Astrocyte of the cerebellum (primary cell): ENCODE results near the gene TMPRSS6.

Experiments
- DNase-seq: peaks from one replicate; pipeline ENCODE4 v3.0.0-alpha.2; 2011; ENCODE audit warnings: low read depth
- H3K4me3 ChIP-seq: 2 replicates; pipeline ENCODE4 v1.5.1; 2011; ENCODE audit warnings: mild to moderate bottlenecking, low read depth, low read length, moderate library complexity
- CTCF ChIP-seq: IDR thresholded peaks from 2 replicates; pipeline ENCODE4 v1.5.1; 2012; ENCODE audit warnings: low read length, low read depth, moderate library complexity, mild to moderate bottlenecking; ENCODE audit errors: missing control alignments
- in situ Hi-C: cut with HindIII; loops from 2 replicates; pipeline ENCODE4 v1.10.0; 2017; ENCODE audit warnings: low sequenced_read_pairs

Gene TMPRSS6

DNA sequence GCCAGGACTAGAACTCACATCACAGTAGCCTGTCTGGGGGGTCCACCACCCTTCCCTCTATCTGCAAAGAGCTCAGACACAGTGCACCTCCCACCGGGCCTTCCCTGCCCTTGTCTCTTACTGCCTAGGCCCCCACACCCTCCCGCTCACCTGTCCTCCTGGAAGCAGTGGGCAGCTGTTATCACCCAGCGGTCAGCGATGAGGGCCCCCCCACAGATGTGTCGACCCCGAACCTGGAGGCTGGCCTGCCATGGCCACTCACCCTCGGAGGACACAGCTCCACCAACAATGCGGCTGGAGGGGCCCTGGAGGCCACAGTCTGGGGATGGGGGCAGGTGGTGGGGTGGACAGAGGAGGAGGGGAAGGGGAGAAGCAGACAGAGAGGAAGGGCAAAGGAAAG, 39.2 kb downstream of the TMPRSS6 start:
- TF ChIP-seq CTCF = no peak
- in situ Hi-C loops = no loop called here
- H3K4me3 ChIP-seq = no peak overlapping the region
- DNase-seq = no peak

DNA sequence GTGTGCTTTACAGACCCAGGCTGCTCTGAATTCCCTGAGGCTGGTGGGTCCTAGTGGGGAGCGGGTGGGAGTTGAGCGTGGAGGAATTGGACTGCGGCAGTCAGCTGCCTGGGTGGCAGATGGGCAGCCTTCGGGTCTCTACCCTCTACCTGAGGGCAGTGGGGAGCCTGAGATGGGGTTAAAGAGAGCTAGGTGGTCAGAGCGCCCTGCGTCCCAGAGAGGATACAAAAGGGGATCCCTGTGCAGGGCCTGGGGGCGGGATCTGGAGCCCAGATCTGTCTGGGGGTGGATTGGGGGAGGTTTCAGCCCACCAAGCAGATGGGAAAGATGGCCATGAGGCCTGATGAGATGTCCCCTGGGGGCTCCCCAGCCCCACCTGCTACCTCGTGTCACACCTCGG, 39.8 kb downstream of the TMPRSS6 start:
- TF ChIP-seq CTCF = no peak
- H3K4me3 ChIP-seq = no peak overlapping the region
- in situ Hi-C loops = no loop called here
- DNase-seq = no peak

DNA sequence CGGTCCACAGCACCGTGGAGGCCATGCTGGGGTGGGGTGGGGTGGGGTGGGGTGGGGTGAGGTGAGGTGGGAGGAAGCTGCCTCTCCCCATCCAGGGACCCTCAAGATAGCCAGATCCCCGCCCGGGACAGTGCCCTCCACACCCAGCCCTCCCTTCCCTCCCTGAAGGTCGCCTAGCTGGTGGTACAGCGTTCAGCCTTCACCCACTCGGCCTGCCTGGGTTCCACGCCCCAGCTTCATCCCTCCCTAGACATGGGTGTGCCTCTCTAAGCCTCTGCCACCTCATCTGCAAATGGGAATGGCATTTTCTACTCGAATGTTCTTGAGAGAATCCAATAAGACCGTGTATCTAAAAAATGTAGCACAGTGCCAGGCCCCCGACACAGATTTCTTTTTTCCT, 40.2 kb downstream of the TMPRSS6 start:
- no peak for TF ChIP-seq CTCF
- no peak for DNase-seq
- H3K4me3 ChIP-seq = no peak overlapping the region
- in situ Hi-C loops = no loop called here

- no peak for TF ChIP-seq CTCF
- no peak overlapping the region for H3K4me3 ChIP-seq
- DNase-seq = no peak
- in situ Hi-C loops = no loop called here
These were observed 40.7 kb downstream of the TMPRSS6 start for GRCh38 chr22:37068859-37069258.

GRCh38 chr22:37067428-37067827, 42.1 kb downstream of the TMPRSS6 start:
- in situ Hi-C loops = no loop called here
- DNase-seq = no peak
- TF ChIP-seq CTCF = no peak
- no peak overlapping the region for H3K4me3 ChIP-seq

DNA sequence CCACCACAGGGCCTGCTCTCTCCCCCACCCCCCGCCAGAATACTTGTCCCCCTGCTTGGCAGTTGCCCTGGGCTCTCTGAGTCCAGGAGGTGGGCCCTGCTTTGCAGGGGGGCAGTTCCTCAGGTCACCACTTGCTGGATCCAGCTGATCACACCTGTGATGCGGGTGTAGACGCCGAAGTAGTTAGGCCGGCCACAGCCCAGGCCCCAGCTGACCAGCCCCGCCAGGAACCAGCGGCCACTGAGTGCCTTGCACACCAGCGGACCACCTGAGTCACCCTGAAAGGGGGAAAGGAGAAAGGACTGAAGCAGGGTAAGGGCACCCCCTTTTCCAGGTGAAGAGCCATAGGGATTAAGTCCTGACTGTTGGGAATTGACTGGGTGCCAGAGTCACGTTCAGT, 43.6 kb downstream of the TMPRSS6 start:
- in situ Hi-C loops = no loop called here
- no peak for TF ChIP-seq CTCF
- H3K4me3 ChIP-seq = no peak overlapping the region
- DNase-seq = no peak

- no peak for DNase-seq
- TF ChIP-seq CTCF = no peak
- in situ Hi-C loops = no loop called here
- H3K4me3 ChIP-seq = no peak overlapping the region
These were observed 44.3 kb downstream of the TMPRSS6 start for GRCh38 chr22:37065180-37065579.
